ENCODE measurements around the gene NPLOC4.

NPLOC4 gene

DNA sequence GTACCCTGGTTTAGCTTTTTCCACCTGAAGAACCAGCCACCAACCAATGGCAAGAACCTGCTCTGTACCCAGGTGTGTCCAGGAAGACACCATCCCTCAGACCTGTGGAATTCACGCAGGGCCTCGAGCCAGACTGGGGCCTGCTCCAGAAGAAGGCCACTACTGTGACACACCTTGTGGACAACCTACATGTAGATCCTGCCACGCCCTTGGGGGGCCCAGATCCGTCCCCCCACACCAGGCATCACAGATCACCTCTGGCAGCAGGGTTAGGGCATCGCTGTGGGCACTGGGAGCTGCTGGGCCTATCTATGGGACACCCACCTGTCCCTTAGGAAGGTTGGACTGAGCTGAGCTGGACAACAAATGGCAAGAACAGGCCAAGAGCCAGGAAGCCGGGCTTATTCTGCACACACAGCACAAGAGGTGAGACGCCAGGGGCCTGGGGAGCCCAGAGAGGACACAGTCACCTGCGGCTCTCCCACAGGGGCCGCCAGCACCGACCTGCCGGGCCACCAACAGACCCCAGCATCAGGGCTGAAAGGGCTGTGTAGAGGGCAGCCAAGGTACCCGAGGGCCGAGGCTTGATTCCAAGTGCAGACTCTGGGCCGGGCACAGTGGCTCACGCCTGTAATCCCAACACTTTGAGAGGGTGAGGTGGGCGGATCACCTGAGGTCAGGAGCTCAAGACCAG lies 92.5 kb downstream of the NPLOC4 start:
- DNase-seq, result peak; percentile 8

GRCh38 chr17:81543756-81544155 lies 93.2 kb downstream of the NPLOC4 start:
- DNase-seq, result peak; percentile 16

DNA sequence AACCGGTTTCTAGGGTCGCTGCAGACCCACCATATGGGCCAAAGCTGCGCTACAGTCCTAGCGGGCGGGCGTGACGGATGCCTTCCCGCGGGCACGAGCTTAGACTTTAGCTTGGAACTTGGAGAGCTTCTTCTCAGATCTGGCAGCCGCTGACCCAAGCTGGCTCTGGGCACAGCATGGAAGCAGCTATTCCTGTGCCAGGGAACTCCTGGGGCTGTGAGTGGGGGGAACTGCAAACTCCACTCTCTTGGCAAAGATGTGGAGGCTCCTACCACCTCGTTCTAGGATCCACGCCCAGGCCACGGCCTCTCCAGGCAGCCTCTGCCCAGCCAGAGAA lies 93.6 kb downstream of the NPLOC4 start:
- DNase-seq, result peak; percentile 4

DNA sequence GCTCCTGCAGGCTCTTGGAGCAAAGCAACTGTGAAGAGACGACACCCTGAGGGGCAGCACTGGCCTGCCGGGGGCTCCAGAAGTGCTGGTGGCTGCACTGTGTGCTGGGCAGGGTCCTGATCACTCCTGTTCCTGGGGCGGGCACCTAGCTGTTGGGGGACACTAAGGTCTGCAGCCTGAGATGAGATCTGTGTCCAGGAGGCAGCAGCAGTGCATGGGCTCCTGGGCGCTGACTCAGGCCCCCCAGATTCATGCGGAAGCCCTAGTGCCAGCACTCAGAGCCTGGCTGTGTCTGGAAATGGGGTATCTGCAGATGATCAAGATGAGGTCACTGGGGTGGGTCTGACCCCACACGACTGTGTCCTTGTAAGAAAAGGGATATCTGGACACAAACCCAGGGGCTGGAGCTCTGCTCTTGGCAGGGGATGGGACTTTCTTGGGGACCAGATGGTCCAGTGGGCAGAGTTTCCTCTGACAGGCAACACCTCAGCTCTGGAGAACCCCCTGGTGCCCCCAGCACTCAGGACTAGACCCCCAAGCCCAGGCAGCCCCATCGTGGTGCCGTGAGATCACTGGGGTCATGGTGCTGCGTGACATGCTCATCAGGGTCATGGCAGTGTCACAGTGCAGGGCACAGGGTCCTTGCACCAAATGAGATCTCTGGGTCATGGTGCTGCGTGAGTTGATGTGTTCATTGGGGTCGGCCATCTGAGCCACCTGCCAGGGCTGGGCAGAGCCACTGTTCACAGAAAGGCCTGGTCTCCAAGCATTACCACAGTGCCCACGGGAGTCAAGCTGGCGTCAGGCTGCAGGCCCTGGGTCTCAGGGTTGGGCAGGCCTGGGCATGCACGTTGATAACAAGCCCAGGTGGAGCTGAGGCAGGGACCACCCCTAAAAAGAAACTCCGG lies 94.2 kb downstream of the NPLOC4 start:
- peak; percentile 12 for DNase-seq

- peak; percentile 8 for DNase-seq
Observed at GRCh38 chr17:81541123-81541522, 95.8 kb downstream of the NPLOC4 start.

GRCh38 chr17:81540676-81541027 lies 96.3 kb downstream of the NPLOC4 start:
- peak; percentile 16 for DNase-seq

DNA sequence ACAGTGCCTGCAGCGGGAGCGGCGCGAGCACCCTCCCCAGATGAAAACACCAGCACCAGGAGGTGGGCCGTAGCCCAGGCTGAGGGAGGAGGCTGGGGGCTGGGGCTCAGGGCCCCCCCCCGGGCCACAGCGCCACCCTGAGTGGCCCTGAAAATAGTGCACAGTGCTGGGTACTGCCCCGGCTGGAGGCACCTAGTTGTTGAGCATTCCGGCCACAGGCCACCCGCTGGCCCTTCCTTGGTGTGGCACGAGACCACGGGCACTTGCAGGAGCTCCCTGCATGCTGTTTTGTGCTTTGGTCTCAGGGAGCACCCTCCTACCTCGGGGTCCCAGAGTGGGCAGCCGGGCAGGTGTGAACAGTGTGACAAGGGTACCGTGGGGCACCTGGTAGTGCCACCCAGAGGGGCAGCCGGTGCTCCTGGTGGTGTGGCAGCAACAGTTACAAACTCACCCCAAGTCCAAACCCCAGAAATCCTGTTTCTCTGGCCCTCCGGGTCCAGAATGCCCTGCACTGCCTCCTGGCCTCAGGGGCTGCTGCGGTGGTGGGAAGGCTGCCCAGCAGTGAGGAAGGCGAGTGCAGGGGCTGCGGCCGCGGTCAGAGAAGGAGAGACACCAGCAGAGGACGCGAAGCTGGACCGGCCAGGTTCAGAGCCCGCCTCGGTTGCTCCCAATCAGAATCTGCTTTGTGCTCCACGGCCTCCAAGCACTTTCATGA lies 96.8 kb downstream of the NPLOC4 start:
- DNase-seq, result no peak

DNA sequence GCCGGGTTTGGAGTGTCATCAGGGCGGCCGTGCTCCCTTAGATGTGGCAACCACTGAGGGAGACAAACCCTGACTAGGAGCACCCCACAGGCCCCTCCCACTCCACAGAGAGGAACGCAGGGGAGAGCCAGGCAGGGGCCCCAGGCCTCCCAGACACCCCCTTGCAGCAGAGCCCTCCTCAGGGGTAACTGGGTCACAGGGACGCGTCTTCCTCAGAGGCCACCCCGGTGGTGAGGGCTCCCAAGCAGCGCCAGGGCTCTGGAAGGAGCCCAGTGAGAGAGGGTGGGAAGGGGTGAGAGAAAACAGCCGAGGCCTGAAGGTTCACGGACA lies 97.4 kb downstream of the NPLOC4 start:
- peak; percentile 15 for DNase-seq

GRCh38 chr17:81538651-81539570 lies 98.0 kb downstream of the NPLOC4 start:
- DNase-seq, result no peak

- peak; percentile 69 for DNase-seq
Observed at GRCh38 chr17:81537856-81538555, 98.9 kb downstream of the NPLOC4 start.

GRCh38 chr17:81537343-81537855 lies 99.5 kb downstream of the NPLOC4 start:
- DNase-seq, result no peak

GRCh38 chr17:81536299-81537290 lies 100.3 kb downstream of the NPLOC4 start:
- no peak for DNase-seq

DNA sequence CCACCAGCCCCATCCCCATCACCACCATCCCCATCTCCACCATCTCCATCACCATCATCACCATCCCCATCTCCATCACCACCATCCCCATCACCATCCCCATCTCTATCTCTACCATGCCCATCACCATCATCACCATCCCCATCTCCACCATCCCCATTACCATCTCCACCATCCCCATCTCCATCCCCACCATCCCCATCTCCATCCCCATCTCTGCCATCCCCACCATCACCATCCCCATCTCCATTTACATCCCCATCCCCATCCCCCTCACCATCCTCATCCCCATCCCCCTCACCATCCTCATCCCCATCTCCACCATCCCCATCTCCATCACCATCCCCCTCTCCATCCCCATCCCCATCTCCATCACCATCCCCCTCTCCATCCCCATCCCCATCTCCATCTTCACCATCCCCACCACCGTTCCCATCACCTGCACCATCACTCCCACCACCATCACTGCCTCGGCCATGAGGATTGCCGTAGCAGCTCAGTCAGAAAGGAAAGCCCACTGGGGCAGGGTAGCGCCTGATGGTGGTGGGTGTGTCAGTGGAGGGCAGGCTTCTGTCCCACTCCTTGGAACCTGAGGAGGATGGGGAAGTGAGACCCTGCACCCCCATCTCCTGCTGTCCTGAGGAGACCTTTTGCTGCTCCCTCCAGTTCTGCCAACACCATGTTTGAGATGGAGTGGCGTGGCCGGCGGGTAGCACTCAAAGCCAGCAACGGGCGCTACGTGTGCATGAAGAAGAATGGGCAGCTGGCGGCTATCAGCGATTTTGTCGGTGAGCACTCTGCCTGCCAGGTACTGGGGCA lies 101.2 kb downstream of the NPLOC4 start:
- no peak for DNase-seq

DNA sequence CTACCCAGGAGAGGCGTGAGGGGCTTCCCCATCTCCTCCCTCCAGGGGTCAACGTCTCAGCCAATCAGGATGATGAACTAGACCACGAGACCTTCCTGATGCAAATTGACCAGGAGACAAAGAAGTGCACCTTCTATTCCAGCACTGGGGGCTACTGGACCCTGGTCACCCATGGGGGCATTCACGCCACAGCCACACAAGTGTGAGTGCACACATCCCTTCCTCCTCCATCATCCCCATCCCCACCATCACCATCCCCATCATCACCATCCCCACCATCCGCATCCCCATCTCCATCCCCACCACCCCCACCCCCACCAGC lies 101.9 kb downstream of the NPLOC4 start:
- DNase-seq, result no peak

GRCh38 chr17:81534157-81535006 lies 102.5 kb downstream of the NPLOC4 start:
- DNase-seq, result no peak

GRCh38 chr17:81533339-81534141 lies 103.4 kb downstream of the NPLOC4 start:
- no peak for DNase-seq

DNA sequence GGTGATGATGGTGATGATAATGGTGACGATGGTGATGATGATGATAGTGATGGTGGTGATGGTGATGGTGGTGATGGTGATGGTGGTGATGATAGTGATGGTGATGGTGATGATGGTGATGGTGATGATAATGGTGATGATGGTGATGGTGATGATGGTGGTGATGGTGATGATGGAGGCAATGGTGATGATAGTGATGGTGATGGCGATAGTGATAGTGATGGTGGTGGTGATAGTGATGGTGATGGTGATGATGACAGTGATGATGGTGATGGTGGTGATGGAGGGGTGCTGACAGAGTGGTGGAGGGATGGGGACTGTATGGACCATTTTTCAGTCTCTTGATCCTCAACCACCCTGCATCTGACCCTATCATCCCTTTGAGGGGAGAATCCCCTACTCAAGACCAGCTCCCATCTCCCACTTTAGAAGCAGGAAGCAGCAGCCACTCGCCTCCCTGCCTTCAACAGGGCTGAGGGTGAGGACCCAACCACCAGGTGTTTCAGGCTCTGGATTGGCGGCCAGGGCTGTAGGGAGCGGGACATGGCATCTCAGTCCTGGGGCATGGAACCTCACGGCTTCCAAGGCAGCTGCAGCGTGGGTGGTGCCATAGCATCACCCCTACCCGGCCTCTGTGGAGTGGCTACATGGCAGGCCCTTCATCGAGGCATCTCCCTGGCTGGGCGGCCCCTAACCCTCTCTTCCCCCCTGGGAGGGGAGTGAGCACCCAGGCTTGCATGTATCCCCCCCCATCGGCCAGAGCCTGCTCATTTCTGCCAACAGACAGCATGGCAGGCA lies 104.2 kb downstream of the NPLOC4 start:
- DNase-seq, result no peak
